Adrenal gland (tissue), 5 donors: ENCODE results near the gene OR52A1.

Source experiments
- POLR2A ChIP-seq, 2 donors: fragments of 450-650 bp; IDR thresholded peaks; one replicate each; pipeline ENCODE4 v1.6.1; 2017; ENCODE audit warnings: antibody characterized with exemption in 2 of 2, mild to moderate bottlenecking in 2 of 2, moderate library complexity in 1 of 2
- TF ChIP-seq, protein P1 (sequence below), 6 experiments: fragments of 450-650 bp in 4 of 6; fragments of 200-600 bp in 2 of 6; sonication (generic) in 1 of 6; IDR thresholded peaks; 1 replicate in 5 of 6; 2 replicates in 1 of 6; pipeline versions ENCODE4 v1.5.1 to v1.8.0; 2016 to 2021; ENCODE audit warnings: antibody characterized with exemption in 6 of 6, mild to moderate bottlenecking in 2 of 6, moderate library complexity in 1 of 6
- donor health status: DM: no; HTN: no; CAD: no.

DNA sequence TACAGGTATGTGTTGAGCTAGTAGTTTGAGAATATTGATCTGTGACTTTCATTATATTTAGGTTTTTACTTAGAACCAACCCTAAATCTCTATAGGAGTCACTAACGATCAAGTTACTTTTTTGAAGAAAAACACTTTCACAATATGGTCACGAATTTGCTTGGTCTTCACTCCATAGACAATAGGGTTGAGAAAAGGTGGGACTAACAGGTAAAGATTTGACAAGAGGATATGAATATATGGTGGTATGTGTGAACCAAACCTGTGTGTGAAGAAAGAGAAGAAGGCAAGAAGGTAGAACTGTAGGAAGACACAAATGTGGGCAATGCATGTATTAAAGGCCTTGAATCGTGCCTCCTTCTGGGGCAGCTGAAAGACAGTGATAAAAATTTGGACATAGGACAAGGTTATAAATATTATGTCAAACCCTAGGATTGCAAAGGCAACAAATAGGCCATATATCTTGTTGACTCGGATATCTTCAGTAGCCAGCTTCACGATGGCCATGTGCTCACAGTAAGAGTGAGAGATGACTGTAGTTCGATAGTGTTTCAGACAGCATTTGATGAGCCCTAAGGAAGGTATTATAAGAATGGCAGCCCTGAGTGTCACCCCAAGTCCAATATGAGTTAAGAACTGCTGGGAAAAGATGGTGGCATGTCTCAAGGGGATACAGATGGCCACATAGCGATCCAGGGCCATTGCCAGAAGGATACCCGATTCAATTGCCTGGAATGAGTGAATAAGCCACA lies 22.8 kb downstream of the OR52A1 start:
- TF ChIP-seq, protein P1, sequence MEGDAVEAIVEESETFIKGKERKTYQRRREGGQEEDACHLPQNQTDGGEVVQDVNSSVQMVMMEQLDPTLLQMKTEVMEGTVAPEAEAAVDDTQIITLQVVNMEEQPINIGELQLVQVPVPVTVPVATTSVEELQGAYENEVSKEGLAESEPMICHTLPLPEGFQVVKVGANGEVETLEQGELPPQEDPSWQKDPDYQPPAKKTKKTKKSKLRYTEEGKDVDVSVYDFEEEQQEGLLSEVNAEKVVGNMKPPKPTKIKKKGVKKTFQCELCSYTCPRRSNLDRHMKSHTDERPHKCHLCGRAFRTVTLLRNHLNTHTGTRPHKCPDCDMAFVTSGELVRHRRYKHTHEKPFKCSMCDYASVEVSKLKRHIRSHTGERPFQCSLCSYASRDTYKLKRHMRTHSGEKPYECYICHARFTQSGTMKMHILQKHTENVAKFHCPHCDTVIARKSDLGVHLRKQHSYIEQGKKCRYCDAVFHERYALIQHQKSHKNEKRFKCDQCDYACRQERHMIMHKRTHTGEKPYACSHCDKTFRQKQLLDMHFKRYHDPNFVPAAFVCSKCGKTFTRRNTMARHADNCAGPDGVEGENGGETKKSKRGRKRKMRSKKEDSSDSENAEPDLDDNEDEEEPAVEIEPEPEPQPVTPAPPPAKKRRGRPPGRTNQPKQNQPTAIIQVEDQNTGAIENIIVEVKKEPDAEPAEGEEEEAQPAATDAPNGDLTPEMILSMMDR (IDR thresholded peaks at IDR 0.05), result no peak
- no peak for TF ChIP-seq POLR2A (IDR thresholded peaks at IDR 0.05)
